Omental fat pad (tissue), 4 donors: ENCODE data around the gene FADS1. TPM values are rescaled to one million over a fixed set of nuclear protein-coding genes. Genes with fewer than 3 reads are reported as not detected.

Experiments
- ATAC-seq: fragments of 150-250 bp; one replicate; pipeline ENCODE4 v1.9.1; 2016; ENCODE audit warnings: mild to moderate bottlenecking, moderate library complexity; ENCODE audit not compliant: low FRiP score
- DNase-seq: peaks from one replicate; pipeline ENCODE4 v3.0.0-alpha.2; 2019; ENCODE audit warnings: low spot score
- total RNA-seq, 4 donors: library from RNA; depleted of rRNA; stranded (reverse); fragments of >200 nt; gene quantifications; one replicate each; pipeline ENCODE4 v1.1.0, GENCODE V29; 2016
- TF ChIP-seq, protein P1 (sequence below), 3 donors: fragments of 450-650 bp; IDR thresholded peaks; one replicate each; pipeline ENCODE4 v1.5.1; 2016 to 2017; ENCODE audit warnings: antibody characterized with exemption in 3 of 3, mild to moderate bottlenecking in 3 of 3, moderate library complexity in 2 of 3

FADS1 gene
- total RNA-seq, 4 donors from 2014 or later: 20.1 to 49.1 (median 22.0) TPM

- no peak for ATAC-seq
- TF ChIP-seq, protein P1, sequence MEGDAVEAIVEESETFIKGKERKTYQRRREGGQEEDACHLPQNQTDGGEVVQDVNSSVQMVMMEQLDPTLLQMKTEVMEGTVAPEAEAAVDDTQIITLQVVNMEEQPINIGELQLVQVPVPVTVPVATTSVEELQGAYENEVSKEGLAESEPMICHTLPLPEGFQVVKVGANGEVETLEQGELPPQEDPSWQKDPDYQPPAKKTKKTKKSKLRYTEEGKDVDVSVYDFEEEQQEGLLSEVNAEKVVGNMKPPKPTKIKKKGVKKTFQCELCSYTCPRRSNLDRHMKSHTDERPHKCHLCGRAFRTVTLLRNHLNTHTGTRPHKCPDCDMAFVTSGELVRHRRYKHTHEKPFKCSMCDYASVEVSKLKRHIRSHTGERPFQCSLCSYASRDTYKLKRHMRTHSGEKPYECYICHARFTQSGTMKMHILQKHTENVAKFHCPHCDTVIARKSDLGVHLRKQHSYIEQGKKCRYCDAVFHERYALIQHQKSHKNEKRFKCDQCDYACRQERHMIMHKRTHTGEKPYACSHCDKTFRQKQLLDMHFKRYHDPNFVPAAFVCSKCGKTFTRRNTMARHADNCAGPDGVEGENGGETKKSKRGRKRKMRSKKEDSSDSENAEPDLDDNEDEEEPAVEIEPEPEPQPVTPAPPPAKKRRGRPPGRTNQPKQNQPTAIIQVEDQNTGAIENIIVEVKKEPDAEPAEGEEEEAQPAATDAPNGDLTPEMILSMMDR (IDR thresholded peaks at IDR 0.05): no peak
- no peak for DNase-seq
Measured at GRCh38 chr11:61785837-61786402, 30.9 kb downstream of the FADS1 start.

GRCh38 chr11:61784506-61784805 lies 32.3 kb downstream of the FADS1 start:
- DNase-seq (no peak), ATAC-seq (no peak)
- TF ChIP-seq, protein P1 (IDR thresholded peaks at IDR 0.05): no peak

DNA sequence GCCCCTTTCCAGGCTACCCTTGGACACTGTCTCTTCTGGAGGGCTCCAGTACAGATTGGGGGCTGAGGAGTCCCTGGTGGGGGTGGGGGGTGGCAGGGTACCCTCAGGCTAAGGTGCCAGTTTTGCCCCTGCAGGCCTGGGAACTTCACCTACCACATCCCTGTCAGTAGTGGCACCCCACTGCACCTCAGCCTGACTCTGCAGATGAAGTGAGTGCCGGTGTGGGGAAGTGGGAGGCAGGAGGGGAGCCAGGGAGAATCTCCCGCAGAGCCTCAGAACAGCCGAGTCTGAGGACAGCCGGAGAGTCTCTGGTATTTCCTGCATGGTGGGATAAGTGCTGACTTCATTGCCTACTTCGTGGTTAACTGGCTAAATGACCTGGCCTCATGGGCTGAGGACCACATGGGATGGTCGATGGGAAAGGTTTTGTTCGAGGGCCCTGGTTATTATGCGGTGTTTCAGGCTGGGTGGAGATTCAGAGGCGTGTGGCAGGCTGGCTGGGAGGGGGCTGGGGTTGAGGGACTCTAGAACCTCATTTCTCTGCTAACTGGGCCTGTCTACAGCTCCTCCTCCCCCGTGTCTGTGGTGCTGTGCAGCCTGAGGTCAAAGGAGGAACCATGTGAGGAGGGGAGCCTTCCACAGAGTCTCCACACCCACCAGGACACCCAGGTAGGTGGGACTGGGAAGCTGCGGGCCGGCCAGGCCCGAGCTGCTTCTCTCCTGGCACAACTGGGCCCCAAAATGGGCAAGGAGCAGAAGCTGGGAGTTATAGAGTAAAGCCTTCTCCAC lies 32.9 kb downstream of the FADS1 start:
- ATAC-seq (no peak), DNase-seq (no peak)
- TF ChIP-seq, protein P1 (IDR thresholded peaks at IDR 0.05): no peak

DNA sequence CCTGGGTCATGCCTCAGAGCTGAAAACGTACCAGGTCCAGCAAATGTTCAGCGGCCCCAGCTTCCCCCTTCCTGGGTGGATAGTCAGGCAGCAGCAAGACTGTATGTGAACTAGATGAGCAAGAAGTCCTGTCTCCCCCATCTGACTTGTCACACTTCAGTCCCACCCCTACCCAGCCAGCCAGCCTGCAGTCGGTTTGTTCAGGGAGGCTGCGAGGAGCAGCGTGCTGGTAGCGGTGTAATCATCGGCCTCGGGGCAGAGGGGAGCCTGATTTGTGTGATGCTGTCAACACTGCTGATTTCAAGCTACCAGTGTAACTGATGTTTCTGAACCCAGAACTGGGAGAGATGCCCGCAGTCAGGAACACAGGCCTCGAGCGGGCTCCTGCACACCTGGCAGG lies 34.0 kb downstream of the FADS1 start:
- no peak for DNase-seq
- no peak for ATAC-seq
- TF ChIP-seq, protein P1 (IDR thresholded peaks at IDR 0.05): no peak

- TF ChIP-seq, protein P1 (IDR thresholded peaks at IDR 0.05): no peak
- DNase-seq (no peak), ATAC-seq (no peak)
Measured at GRCh38 chr11:61782299-61782698, 34.5 kb downstream of the FADS1 start.

- TF ChIP-seq, protein P1 (IDR thresholded peaks at IDR 0.05): no peak
- DNase-seq (no peak), ATAC-seq (no peak)
Measured at GRCh38 chr11:61781585-61781984, 35.2 kb downstream of the FADS1 start.

DNA sequence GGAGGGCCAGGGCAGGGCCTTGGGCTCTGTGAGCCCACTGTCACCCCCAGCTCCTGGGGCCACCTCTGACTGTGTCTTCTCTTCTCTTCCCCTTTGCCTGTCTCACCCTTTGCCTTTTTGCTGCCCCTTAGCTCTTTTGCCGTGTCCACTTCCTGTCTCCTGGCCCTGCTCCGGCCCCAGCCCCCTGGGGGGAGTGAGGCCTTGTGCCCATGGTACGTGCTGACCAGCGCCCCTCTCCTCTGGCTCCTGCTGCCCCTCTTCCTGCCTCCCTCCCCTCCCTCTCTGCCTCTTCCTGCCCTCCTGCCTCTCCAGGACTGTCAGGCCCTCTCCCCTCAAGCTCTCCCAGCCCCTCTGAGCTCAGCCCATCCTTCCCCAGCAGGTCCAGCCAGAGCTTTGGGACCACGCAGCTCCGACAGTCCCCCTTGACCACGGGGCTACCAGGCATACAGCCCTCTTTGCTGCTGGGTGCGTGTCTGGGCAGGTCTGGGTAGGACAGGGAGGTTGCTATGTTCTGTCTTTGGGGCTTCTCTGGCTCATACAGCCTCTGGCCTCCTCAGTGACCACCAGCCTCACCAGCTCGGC lies 36.1 kb downstream of the FADS1 start:
- no peak for DNase-seq
- ATAC-seq: no peak
- TF ChIP-seq, protein P1 (IDR thresholded peaks at IDR 0.05): no peak
